Thyroid gland (tissue), 4 donors: ENCODE data around the gene APRT. TPM values are rescaled to one million over a fixed set of nuclear protein-coding genes. Genes with fewer than 3 reads are reported as not detected.

Source experiments
- DNase-seq, 2 donors: peaks; one replicate each; pipeline ENCODE4 v3.0.0-alpha.2; 2019
- H3K27ac ChIP-seq, 3 donors: fragments of 200-600 bp; sonication (generic); 1 replicate in 2 of 3; 2 replicates in 1 of 3; pipeline ENCODE4 v1.5.1; 2016 to 2019; ENCODE audit warnings: mild to moderate bottlenecking in 1 of 3, moderate library complexity in 1 of 3
- H3K27me3 ChIP-seq: fragments of 200-600 bp; sonication (generic); one replicate; pipeline ENCODE4 v1.5.1; 2019
- H3K36me3 ChIP-seq, 2 donors: fragments of 200-600 bp; sonication (generic); one replicate each; pipeline ENCODE4 v1.5.1; 2016 to 2019
- H3K4me1 ChIP-seq, 2 donors: fragments of 200-600 bp; sonication (generic); one replicate each; pipeline ENCODE4 v1.5.1; 2017 to 2019
- H3K4me3 ChIP-seq, 3 donors: fragments of 200-600 bp; sonication (generic); replicated peaks in 1 of 3; 1 replicate in 2 of 3; 2 replicates in 1 of 3; pipeline ENCODE4 v1.5.1; 2016; ENCODE audit warnings: mild to moderate bottlenecking in 1 of 3
- H3K9me3 ChIP-seq: fragments of 200-600 bp; sonication (generic); one replicate; pipeline ENCODE4 v1.5.1; 2017
- POLR2A ChIP-seq, 2 donors: fragments of 450-650 bp; IDR thresholded peaks; one replicate each; pipeline ENCODE4 v1.6.1; 2017; ENCODE audit warnings: antibody characterized with exemption in 2 of 2, mild to moderate bottlenecking in 2 of 2, moderate library complexity in 1 of 2
- WGBS, 2 donors: methylation state at CpG; one replicate each; pipeline ENCODE4 v1.1.5; 2017; 5-methylcytosine and 5-hydroxymethylcytosine counted together
- intact Hi-C: fragments of 100-400 bp; cut with DNase I; formaldehyde crosslinking; loops from one replicate; pipeline ENCODE4 v1.15.1; 2023
- total RNA-seq, 4 donors: library from RNA; depleted of rRNA; stranded (reverse); fragments of >200 nt; gene quantifications; one replicate each; pipeline ENCODE4 v1.2.3, GENCODE V29; 2016
- TF ChIP-seq, protein P1 (sequence below), 6 experiments: fragments of 200-600 bp in 3 of 6; fragments of 450-650 bp in 3 of 6; sonication (generic) in 3 of 6; IDR thresholded peaks; one replicate each; pipeline ENCODE4 v1.5.1; 2016 to 2019; ENCODE audit warnings: antibody characterized with exemption in 6 of 6, mild to moderate bottlenecking in 2 of 6, inconsistent platforms in 1 of 6, moderate library complexity in 1 of 6

APRT gene
- total RNA-seq, 4 donors from 2014 or later = 88.9 to 182 (median 118) TPM

DNA sequence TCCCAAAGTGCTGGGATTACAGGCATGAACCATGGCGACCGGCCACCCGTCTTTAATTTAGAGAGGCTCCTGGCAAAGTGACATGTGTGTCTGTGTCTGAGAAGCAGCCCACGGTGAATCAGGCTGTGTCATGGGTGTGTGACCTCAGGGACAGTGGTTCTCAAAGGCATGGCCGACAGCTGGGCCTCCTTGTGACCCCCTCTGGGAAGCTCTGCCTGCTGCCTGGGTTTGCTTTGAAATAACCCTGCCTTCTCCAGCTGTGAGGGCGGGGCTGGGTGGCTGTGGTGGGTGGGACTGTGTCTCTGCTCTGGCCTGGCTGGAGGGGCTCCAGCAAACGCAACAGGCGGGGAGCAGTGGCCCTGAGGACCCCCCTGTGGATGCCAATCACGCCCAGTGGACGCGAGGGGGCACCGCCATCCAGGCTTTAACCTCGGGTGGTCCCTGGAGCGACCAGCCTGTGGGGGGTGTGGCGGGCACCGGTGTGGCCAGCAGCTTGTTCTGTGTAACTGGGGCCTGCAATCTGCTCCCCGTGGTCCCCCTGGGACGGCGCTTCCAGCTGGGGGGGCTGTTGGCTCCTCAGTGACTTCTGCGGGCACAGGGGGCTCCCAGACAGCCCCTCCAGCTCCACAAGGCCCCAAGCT, 8.8 kb upstream of the APRT start:
- WGBS, 2 donors = 86 to 93% methylated on average over 7 to 12 of the region's 20 CpGs
- no peaks in the 10 kb centered on the region for H3K36me3 ChIP-seq
- no peaks in the 10 kb centered on the region for H3K4me1 ChIP-seq
- no peak overlapping the region for H3K4me3 ChIP-seq
- no peak for DNase-seq
- intact Hi-C loops = no loop called here
- no peak overlapping the region for H3K27ac ChIP-seq
- H3K9me3 ChIP-seq = no peaks in the 10 kb centered on the region
- TF ChIP-seq POLR2A (IDR thresholded peaks at IDR 0.05) = no peak
- TF ChIP-seq, protein P1, sequence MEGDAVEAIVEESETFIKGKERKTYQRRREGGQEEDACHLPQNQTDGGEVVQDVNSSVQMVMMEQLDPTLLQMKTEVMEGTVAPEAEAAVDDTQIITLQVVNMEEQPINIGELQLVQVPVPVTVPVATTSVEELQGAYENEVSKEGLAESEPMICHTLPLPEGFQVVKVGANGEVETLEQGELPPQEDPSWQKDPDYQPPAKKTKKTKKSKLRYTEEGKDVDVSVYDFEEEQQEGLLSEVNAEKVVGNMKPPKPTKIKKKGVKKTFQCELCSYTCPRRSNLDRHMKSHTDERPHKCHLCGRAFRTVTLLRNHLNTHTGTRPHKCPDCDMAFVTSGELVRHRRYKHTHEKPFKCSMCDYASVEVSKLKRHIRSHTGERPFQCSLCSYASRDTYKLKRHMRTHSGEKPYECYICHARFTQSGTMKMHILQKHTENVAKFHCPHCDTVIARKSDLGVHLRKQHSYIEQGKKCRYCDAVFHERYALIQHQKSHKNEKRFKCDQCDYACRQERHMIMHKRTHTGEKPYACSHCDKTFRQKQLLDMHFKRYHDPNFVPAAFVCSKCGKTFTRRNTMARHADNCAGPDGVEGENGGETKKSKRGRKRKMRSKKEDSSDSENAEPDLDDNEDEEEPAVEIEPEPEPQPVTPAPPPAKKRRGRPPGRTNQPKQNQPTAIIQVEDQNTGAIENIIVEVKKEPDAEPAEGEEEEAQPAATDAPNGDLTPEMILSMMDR (IDR thresholded peaks at IDR 0.05) = no peak
- H3K27me3 ChIP-seq = no peaks in the 10 kb centered on the region

DNA sequence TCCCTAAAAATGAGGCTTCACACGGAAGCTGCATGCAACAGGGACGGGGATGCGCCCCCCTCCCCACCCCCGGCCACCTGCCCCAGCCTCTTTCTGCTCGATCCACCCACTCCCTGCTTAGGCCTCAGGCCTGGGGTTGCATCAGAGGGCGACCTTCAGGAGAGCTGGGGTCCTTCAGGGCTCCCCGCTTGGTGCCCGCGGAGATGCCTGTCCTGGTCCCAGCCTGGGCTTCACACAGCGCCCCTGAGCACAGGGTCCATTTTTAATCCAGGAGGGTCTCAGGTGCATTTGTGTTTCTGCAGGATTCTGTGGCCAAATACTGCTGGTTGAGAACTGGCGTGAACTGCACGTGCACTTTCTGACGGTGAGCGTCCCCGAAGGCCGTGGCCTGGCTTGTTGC, 7.4 kb upstream of the APRT start:
- intact Hi-C loops = loop anchor here (10.0 kb wide), 2 partner anchors 276 to 396 kb away; partner anchors contain the start of genes ACSF3 and ZNF778
- H3K36me3 ChIP-seq = no peaks in the 10 kb centered on the region
- DNase-seq = no peak
- no peaks in the 10 kb centered on the region for H3K27me3 ChIP-seq
- H3K4me3 ChIP-seq = no peak overlapping the region
- H3K27ac ChIP-seq = no peak overlapping the region
- 86 to 91% methylated on average over 15 to 16 of the region's 16 CpGs for WGBS, 2 donors
- TF ChIP-seq, protein P1 (IDR thresholded peaks at IDR 0.05) = no peak
- no peak for TF ChIP-seq POLR2A (IDR thresholded peaks at IDR 0.05)
- no peaks in the 10 kb centered on the region for H3K4me1 ChIP-seq
- H3K9me3 ChIP-seq = no peaks in the 10 kb centered on the region

DNA sequence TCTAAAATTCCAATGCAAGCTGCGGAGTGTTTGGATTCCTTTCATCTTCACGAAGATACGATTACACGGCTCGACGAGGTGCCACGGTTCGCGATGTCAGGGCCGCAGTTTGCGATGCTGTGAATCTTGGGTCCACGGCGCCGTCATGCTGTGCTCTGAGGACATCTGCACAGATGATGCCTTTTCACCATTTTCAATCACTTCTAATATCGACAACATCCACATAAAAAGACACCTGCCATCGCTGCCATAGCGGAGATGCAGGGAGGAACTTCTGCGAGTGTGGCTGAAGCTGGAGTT, 6.8 kb upstream of the APRT start:
- Histone ChIP-seq H3K36me3 (no peaks in the 10 kb centered on the region), H3K4me3 (no peak overlapping the region), H3K27me3 (no peaks in the 10 kb centered on the region), H3K27ac (no peak overlapping the region), H3K4me1 (no peaks in the 10 kb centered on the region), H3K9me3 (no peaks in the 10 kb centered on the region)
- TF ChIP-seq POLR2A (IDR thresholded peaks at IDR 0.05) = no peak
- TF ChIP-seq, protein P1 (IDR thresholded peaks at IDR 0.05) = no peak
- DNase-seq = no peak
- intact Hi-C loops = loop anchor here (10.0 kb wide), 2 partner anchors 276 to 396 kb away; partner anchors contain the start of genes ACSF3 and ZNF778
- WGBS, 2 donors = 86 to 89% methylated on average over 18 of the region's 18 CpGs

DNA sequence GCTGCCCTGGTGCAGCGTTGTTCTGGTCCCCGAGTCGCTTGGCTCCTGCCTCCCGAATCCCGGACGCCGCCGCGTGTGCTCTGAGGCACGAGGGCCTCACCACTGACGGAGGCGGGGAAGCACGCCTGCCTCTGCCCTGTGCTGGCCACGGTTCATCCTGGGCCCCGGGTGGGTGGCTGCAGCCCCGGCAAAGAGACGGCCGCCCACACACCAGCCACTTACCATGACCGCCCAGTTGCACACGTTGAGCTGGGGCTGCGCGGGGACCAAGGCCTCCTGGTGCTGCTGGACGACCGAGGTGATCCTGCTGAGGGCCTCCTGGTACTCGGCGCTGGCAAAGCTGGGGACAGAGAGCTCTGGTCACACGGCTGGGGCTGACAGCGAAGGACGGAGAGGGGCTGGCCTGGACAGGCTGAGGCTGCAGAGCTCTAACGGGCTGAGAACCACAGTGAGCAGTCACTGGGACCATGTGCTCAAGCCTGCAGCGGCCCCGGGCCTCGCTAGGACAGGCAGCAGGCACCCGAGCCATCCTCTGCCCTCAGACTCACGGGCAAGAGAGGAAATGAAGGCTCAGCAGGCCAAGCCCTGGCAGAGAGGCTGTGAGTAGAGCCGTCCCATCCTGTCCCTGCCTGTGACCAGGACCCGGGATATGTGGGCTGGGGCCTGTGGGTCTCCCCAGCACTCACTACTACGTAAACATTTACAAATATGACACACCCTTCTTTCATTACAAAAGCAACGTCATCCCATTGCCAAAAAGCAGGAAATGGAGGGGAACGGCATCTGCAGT, 6.3 kb upstream of the APRT start:
- H3K4me1 ChIP-seq = peaks cover 0 to 3% of the 10 kb centered on the region in 2 donors
- H3K36me3 ChIP-seq = no peaks in the 10 kb centered on the region
- H3K27ac ChIP-seq = no peak overlapping the region
- intact Hi-C loops = loop anchor here (10.0 kb wide), 2 partner anchors 277 to 397 kb away; partner anchors contain the start of genes ACSF3 and ZNF778
- no peak for TF ChIP-seq POLR2A (IDR thresholded peaks at IDR 0.05)
- TF ChIP-seq, protein P1 (IDR thresholded peaks at IDR 0.05) = no peak
- no peaks in the 10 kb centered on the region for H3K27me3 ChIP-seq
- no peaks in the 10 kb centered on the region for H3K9me3 ChIP-seq
- WGBS, 2 donors = 81 to 89% methylated on average over 17 to 21 of the region's 40 CpGs
- no peak for DNase-seq
- H3K4me3 ChIP-seq = no peak overlapping the region
